Bronchial epithelial cell (primary cell): Measurements from ENCODE around the gene MYZAP. TPM values are rescaled to one million over a fixed set of nuclear protein-coding genes. Genes with fewer than 3 reads are reported as not detected.

Experiments used
- DNase-seq: peaks from one replicate; pipeline ENCODE4 v3.0.0-alpha.2; 2010; ENCODE audit warnings: low read depth
- FAIRE-seq: peaks from 2 replicates; lab custom pipeline; 2011; peaks lifted over from hg19 to GRCh38; lab: Jason Lieb, UNC
- H3K27me3 ChIP-seq: 2 replicates; pipeline ENCODE4 v1.5.1; 2011; ENCODE audit warnings: low read length; ENCODE audit not compliant: control insufficient read depth, insufficient read depth
- H3K36me3 ChIP-seq: 2 replicates; pipeline ENCODE4 v1.5.1; 2011; ENCODE audit warnings: low read length; ENCODE audit not compliant: control insufficient read depth, insufficient read depth
- H3K4me3 ChIP-seq: 2 replicates; pipeline ENCODE4 v1.5.1; 2011; ENCODE audit warnings: mild to moderate bottlenecking, low read depth, low read length, control low read depth
- total RNA-seq: library from RNA; depleted of rRNA; stranded (reverse); fragments of >200 nt; gene quantifications from 2 replicates; pipeline ENCODE4 v1.2.1, GENCODE V29; 2014
- TF ChIP-seq, protein P1 (sequence below): IDR thresholded peaks from 2 replicates; pipeline ENCODE4 v1.5.1; 2011; ENCODE audit warnings: mild to moderate bottlenecking, moderate library complexity, low read length, control low read depth, inconsistent platforms; ENCODE audit not compliant: insufficient read depth, severe bottlenecking

The MYZAP gene
- total RNA-seq, 1 donor from 2014 or later = 2.4 TPM

DNA sequence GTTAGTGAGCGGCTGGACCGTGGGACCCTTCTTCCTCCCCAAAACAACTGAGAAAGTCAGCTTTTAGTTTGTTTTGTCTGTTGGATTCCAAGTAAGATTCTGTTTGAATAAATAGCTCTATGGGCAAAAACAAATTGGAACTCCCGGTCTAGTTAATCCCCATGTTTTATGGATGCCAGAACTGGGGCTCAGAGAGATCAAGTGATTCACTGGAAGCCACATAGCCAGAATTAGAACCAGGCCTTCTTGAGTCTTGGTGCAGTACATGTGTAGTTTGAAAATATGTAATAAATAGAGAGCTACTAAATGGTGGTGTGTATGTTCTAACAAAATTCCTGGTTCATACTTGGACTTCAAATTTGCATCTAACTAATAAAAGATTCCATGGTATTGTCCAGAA lies 85.5 kb downstream of the MYZAP start:
- no peaks in the 10 kb centered on the region for H3K27me3 ChIP-seq
- no peak for DNase-seq
- no peak for FAIRE-seq
- no peak overlapping the region for H3K4me3 ChIP-seq
- TF ChIP-seq, protein P1, sequence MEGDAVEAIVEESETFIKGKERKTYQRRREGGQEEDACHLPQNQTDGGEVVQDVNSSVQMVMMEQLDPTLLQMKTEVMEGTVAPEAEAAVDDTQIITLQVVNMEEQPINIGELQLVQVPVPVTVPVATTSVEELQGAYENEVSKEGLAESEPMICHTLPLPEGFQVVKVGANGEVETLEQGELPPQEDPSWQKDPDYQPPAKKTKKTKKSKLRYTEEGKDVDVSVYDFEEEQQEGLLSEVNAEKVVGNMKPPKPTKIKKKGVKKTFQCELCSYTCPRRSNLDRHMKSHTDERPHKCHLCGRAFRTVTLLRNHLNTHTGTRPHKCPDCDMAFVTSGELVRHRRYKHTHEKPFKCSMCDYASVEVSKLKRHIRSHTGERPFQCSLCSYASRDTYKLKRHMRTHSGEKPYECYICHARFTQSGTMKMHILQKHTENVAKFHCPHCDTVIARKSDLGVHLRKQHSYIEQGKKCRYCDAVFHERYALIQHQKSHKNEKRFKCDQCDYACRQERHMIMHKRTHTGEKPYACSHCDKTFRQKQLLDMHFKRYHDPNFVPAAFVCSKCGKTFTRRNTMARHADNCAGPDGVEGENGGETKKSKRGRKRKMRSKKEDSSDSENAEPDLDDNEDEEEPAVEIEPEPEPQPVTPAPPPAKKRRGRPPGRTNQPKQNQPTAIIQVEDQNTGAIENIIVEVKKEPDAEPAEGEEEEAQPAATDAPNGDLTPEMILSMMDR = no peak
- no peaks in the 10 kb centered on the region for H3K36me3 ChIP-seq

DNA sequence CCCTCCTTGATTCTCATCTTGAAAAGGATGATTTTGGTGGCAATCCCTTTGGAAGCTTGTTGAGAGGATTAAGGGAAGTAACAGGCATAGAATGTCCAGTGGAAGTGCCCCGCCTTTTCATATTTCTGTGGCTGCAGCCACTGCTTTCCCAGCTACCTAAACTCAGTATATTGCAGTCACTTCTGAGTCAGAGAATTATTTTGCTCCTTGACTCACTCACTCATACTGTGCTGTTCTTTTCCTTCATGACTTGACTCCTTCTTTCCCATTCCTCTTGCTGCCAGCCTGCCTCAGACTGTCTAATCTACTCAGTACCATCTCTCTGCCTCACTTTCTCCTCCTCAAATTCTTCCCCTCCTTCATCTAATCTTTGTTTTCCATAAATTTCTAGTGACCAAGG lies 88.3 kb downstream of the MYZAP start:
- Histone ChIP-seq H3K27me3 (no peaks in the 10 kb centered on the region), H3K4me3 (no peak overlapping the region), H3K36me3 (no peaks in the 10 kb centered on the region)
- TF ChIP-seq, protein P1 = no peak
- FAIRE-seq = peak; percentile 23
- peak; percentile 82 for DNase-seq

DNA sequence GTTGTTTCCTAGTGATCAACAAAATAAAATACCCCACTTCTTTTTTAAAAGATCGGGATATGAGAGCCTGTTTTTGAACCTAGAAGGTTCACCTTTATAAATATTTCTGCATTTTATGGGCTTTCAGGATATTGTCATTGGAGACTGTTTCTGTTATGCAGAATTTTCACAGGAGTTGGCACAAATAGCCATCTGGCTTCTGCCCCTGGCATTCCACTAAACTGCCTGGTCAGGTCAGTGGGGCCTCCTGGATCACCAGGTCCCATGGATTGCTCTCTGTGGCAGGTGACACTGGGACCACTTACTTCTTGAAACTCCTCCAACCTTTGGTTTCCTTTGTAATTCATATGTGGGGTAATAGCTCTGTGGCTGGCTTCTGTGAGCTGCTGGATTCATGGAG lies 89.3 kb downstream of the MYZAP start:
- Histone ChIP-seq H3K4me3 (no peak overlapping the region), H3K27me3 (no peaks in the 10 kb centered on the region), H3K36me3 (no peaks in the 10 kb centered on the region)
- TF ChIP-seq, protein P1 = no peak
- FAIRE-seq = no peak
- DNase-seq = no peak

DNA sequence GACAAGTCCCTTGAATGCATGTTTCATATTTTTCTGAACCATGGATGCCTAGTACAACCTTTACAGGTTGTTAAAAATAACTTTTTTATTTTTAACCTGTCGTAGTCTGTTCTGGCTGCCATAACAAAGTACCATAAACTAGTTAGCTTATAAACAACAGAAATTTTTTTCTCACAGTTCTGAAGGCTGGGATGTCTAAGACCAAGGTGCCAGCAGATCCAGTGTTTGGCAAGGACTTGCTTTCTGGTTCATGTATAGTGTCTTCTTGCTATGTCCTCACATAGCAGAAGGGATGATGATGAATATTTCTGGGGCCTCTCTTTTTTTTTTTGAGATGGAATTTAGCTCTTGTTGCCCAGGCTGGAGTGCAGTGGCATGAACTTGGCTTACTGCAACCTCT lies 91.8 kb downstream of the MYZAP start:
- H3K4me3 ChIP-seq = no peak overlapping the region
- TF ChIP-seq, protein P1 = no peak
- H3K27me3 ChIP-seq = no peaks in the 10 kb centered on the region
- no peak for FAIRE-seq
- DNase-seq = no peak
- no peaks in the 10 kb centered on the region for H3K36me3 ChIP-seq

DNA sequence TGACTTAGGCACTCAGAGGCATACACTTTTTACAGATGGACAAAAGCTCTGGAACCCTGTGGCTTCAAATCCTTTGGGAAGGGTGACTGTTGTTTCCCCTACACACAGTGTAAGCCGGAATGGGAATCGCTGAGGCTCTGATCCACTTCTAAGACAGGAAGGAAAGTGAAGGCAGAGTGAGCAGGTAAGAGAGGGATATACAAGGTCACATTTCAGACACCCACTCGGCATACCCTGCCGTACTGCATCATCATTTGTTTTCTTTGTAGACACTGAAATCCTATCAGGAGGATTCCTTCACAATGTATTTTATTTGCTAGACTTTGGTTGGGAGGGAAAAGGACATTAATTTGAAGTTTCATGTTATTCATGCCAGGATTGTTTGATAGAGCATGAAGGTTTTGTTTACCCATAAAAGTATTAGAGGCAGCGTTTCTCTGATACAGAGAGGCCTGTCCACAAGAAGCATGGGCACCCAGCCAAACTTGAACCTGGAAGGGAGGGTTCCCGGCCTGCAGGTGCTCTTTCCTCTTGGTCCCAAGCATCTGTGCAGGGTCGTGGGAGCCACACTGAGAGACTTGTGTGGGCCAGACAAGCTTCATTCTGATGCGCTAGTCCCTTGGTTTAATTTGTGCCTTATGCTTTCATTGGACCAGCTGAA lies 92.9 kb downstream of the MYZAP start:
- no peak for DNase-seq
- Histone ChIP-seq H3K27me3 (no peaks in the 10 kb centered on the region), H3K36me3 (no peaks in the 10 kb centered on the region), H3K4me3 (no peak overlapping the region)
- no peak for FAIRE-seq
- TF ChIP-seq, protein P1 = no peak
